ENCODE measurements around the gene NNMT.

- TF ChIP-seq CTCF (conservative IDR thresholded peaks at IDR 0.05 in 1 of 2, IDR thresholded peaks at IDR 0.05 in 1 of 2; ENCODE audit: low read depth in 1 of 2, low read length in 2 of 2), result no peak
- TF ChIP-seq EZH2 (IDR thresholded peaks at IDR 0.05; ENCODE audit: low read length, missing control alignments), result no peak
These were observed 12.2 kb upstream of the NNMT start for GRCh38 chr11:114284021-114284420.
